ENCODE results near the gene SSU72.

GRCh38 chr1:1615256-1616044 lies 40.8 kb upstream of the SSU72 start, which contains the start of gene MIB2:
- TF ChIP-seq TEAD4 (IDR thresholded peaks at IDR 0.05; ENCODE audit: borderline replicate concordance, insufficient read depth) (no peak), RCOR1 (IDR thresholded peaks at IDR 0.05; ENCODE audit: low read length) (no peak), RFX5 (IDR thresholded peaks at IDR 0.05; ENCODE audit: low read length) (peak; percentile 95)
- TF ChIP-seq, protein P1, sequence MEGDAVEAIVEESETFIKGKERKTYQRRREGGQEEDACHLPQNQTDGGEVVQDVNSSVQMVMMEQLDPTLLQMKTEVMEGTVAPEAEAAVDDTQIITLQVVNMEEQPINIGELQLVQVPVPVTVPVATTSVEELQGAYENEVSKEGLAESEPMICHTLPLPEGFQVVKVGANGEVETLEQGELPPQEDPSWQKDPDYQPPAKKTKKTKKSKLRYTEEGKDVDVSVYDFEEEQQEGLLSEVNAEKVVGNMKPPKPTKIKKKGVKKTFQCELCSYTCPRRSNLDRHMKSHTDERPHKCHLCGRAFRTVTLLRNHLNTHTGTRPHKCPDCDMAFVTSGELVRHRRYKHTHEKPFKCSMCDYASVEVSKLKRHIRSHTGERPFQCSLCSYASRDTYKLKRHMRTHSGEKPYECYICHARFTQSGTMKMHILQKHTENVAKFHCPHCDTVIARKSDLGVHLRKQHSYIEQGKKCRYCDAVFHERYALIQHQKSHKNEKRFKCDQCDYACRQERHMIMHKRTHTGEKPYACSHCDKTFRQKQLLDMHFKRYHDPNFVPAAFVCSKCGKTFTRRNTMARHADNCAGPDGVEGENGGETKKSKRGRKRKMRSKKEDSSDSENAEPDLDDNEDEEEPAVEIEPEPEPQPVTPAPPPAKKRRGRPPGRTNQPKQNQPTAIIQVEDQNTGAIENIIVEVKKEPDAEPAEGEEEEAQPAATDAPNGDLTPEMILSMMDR (IDR thresholded peaks at IDR 0.05) = no peak

Measured in SK-N-SH (cell line).